HG03354 (cell line): ENCODE results near the gene SGMS2.
A peak's percentile ranks its signal among the peaks of the same experiment; 100 is the strongest.
"Not testable (repeated sequence)": the region's sequence is repeated elsewhere in the genome, so short reads cannot be mapped to it uniquely, and the experiment has no call there.

Experiments
- ATAC-seq: cut with Tn5 transposase; IDR thresholded peaks from one replicate; pipeline ENCODE4 v1.9.1; 2021; ENCODE audit warnings: mild to moderate bottlenecking; ENCODE audit not compliant: unreplicated experiment, poor library complexity, severe bottlenecking

Gene SGMS2

DNA sequence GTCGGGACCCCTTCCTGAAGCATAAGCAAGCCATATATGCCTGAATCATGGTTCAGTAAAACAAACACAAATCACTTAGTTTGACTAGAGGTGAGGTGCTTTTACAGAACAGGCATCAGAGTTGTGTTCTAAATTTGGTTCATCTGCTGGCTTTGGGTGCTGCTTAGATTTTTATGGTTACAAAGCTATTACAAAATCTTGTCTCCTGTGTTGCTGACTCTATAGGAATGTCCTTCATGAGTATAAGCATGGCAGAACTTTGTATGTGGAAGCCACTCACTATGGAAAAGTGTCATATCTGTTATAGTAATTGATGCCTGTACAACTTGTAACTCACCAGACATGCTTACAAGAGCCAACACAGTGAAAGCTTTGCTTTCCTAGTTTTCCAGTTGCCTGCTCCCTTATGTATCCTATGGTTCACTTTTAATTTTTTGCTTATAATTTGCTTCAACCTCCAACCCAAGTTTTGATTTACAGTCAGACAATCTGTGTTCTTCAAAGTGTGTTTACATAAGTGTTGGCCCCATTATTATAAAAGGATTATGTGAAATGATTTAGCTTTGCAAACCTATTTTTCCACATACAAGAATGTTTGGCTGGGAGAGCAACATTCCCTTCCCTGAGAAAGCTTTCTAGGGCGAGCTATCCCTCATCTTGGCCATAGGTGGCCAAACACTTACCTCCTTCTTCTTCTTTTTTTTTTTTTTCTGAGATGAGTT lies 76.6 kb downstream of the SGMS2 start:
- no peak for ATAC-seq

GRCh38 chr4:107902715-107903114 lies 78.0 kb downstream of the SGMS2 start:
- ATAC-seq: peak; percentile 94

GRCh38 chr4:107905082-107905481 lies 80.3 kb downstream of the SGMS2 start:
- ATAC-seq: not testable (repeated sequence)

DNA sequence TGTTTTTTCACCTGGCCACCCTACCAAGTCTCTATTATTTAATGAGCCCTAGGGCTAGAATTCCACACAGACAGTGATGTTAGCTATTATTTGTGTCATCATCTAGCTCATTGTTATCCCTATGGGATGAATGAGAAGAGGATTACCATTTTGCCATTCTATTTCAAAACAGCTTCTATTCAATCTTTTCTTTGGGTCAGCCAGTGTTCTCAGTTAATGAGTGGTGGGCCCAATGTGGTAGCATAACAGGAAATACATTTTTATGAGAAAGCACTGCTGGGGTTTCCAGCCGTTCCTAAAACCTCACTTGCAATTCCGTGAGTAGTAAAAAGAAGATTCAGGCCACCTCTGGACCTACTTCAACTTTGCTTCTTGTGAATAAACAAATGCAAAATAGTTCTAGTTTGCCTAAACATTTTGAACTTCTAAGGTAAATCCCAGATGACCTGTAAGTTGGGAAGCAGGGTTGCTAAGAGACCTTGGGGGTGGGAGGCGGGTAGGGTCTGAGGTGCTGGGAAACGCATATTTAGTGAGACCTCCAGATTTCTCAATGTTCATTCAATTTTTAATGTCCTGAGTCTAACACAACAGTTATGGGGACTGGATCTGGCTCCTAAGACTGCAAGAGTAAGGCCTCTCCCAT lies 81.8 kb downstream of the SGMS2 start:
- no peak for ATAC-seq

GRCh38 chr4:107908377-107908776 lies 83.6 kb downstream of the SGMS2 start:
- ATAC-seq: no peak

GRCh38 chr4:107913283-107913899 lies 88.7 kb downstream of the SGMS2 start:
- ATAC-seq: peak; percentile 96

DNA sequence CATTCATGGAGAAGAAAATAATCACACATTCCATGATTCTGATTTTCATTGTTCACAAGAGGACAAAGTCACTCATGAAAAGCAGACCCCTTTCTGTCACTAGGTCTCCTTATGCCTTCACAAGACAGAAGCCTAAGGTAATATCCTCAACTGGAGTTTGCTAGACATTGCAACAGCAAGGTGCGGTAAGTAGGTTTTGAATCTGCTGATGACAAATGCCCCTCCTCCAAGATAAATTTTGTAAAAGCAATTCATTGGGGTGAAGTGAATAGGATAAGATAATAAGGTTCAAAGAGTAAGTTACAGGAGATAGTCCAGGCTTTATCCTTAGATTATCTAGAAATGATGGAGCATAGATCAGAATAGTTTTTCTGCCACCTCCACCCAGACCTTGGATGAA lies 90.5 kb downstream of the SGMS2 start:
- no peak for ATAC-seq

DNA sequence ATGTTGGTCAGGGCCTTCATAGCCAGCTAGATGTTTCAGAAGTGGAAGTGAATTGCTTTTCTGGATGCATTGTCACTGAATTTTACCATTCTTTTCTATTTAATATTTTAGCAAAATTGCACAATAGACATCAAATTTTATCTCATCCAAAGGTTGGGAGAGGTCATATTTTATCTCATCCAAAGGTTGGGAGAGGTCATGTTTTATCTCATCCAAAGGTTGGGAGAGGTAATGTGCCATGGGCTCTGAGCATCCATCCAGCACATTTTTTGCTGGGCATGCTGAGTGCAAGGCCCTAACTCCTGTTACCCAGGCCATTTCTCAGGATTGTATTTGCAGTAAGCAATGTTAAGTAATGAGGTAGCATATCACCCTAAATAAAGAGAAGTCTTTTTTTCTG lies 91.9 kb downstream of the SGMS2 start:
- no peak for ATAC-seq

- no peak for ATAC-seq
Measured at GRCh38 chr4:107917500-107917899, 92.8 kb downstream of the SGMS2 start.

GRCh38 chr4:107922486-107923473 lies 98.0 kb downstream of the SGMS2 start:
- ATAC-seq: no peak

- ATAC-seq: not testable (repeated sequence)
Measured at GRCh38 chr4:107925713-107926112, 101.0 kb downstream of the SGMS2 start.

- ATAC-seq: not testable (repeated sequence)
Measured at GRCh38 chr4:107926875-107927274, 102.1 kb downstream of the SGMS2 start.

- ATAC-seq: peak; percentile 96
Measured at GRCh38 chr4:107930821-107931774, 106.4 kb downstream of the SGMS2 start, which contains the start of gene CYP2U1. Gene CYP2U1, plus strand, starts transcription at chr4:107931549. Its CDS starts 95 bp downstream, at chr4:107931644.

- no peak for ATAC-seq
Measured at GRCh38 chr4:107931775-107932321, 107.1 kb downstream of the SGMS2 start.

GRCh38 chr4:107935246-107935645 lies 110.5 kb downstream of the SGMS2 start:
- no peak for ATAC-seq

DNA sequence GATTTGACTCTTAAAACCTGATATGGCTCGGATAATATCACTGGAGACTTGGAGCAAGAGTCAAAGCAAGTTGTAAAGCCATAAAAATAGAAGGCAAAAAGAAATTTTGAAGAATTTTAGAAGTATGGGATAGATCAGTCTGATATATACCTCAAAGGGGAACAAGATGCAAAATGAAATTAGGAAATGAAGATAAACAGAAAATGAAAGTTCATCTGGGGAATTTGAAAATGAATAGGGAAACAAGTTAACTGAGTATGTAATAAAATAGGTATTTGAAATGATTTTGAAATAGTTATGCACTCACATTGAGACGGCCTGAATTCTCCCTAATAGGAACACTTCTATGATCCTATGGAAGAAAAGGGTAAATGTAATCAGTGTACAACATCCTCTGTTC lies 112.3 kb downstream of the SGMS2 start:
- no peak for ATAC-seq

DNA sequence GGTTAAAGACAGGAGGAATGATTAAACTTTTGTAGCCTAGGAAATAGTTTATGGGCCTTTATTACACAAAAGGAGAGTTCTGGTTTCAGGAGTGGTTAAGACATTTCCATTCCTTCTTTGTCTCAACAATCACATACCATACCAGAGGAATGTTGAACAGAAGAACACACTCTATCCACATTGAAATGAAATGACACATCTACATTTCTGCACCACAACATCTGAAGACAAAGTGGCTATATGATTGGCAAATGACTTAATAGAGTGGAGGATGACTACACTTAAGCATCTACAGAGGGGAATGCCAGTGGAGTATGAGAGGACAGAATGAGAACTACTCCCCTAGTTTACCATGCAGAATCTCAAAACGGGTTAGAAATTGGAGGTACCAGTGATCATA lies 114.6 kb downstream of the SGMS2 start:
- no peak for ATAC-seq

GRCh38 chr4:107945809-107946208 lies 121.1 kb downstream of the SGMS2 start:
- no peak for ATAC-seq
